ENCODE results near the gene KCNF1.

Gene KCNF1

DNA sequence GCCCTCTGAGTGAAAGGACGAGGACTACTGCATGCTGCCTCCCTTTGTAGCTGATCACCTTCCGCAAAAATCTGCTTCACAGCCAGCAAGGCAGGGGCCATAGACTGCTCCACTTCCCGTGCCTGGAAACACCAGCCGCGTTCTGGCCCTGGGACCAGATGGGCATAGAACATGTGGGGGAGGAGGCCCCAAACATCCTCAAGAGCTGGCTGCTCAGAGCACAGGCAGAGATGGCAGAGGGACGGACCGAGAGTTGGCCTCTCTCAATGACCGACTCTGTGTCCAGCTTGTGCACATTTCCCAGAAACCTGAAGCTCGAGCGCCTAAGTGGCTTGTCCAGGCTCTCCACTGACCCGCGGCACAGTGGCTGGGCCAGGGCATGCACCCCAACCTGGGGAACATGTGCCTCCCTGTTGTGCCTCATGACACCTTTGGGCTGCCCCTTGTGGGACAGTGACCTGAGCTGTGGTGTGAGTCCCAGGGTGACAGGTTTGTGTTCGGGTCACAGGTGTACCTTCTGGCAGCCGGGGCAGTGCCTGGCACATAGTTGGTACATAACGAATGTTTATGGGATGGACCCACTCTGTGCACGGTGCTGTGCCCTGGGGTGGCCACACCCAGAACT lies 9.1 kb downstream of the KCNF1 start:
- Histone ChIP-seq H3K36me3 (ENCODE audit: control insufficient read depth, insufficient read depth, low read length) (no peaks in the 10 kb centered on the region; the same call in 1 of the 2 replicates), H3K27ac (ENCODE audit: low read length) (no peak overlapping the region), H3K27me3 (ENCODE audit: control insufficient read depth, insufficient read depth, low read length) (no peaks in the 10 kb centered on the region), H3K9me3 (ENCODE audit: control insufficient read depth, insufficient read depth, low read length) (no peaks in the 10 kb centered on the region), H3K4me1 (ENCODE audit: control insufficient read depth, insufficient read depth, low read length) (peaks cover 14% of the 10 kb centered on the region), H3K4me3 (ENCODE audit: low read length) (no peak overlapping the region)
- no CpG with 5 or more reads among the region's 16 CpGs for WGBS (ENCODE audit: insufficient coverage, insufficient read length)
- no peak for DNase-seq (ENCODE audit: low read depth, low spot score)

DNA sequence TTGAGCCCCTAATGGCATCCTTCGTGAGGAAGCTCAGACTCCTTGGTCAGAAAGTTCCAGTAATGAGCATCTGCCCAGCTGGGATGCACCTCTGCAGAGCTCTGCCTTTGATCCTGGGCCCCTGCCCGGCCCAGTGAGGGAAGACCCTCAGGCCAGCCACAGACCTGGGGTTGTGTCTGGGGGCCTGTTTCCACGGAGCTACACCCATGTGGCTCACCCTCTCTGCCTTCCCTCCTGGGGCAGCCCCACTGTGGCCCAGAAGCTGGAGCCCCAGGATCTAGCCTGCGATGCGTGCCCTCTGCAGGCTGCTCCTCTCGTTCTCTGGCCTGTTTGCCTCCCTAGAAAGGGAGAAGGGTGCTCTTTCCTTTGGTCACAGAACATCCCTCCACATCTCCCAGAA lies 9.8 kb downstream of the KCNF1 start:
- no peak overlapping the region for H3K4me3 ChIP-seq (ENCODE audit: low read length)
- H3K27me3 ChIP-seq (ENCODE audit: control insufficient read depth, insufficient read depth, low read length) = no peaks in the 10 kb centered on the region
- H3K9me3 ChIP-seq (ENCODE audit: control insufficient read depth, insufficient read depth, low read length) = no peaks in the 10 kb centered on the region
- no peak for DNase-seq (ENCODE audit: low read depth, low spot score)
- H3K4me1 ChIP-seq (ENCODE audit: control insufficient read depth, insufficient read depth, low read length) = peaks cover 13% of the 10 kb centered on the region
- no peak overlapping the region for H3K27ac ChIP-seq (ENCODE audit: low read length)
- no CpG with 5 or more reads among the region's 6 CpGs for WGBS (ENCODE audit: insufficient coverage, insufficient read length)
- H3K36me3 ChIP-seq (ENCODE audit: control insufficient read depth, insufficient read depth, low read length) = no peaks in the 10 kb centered on the region; the same call in 1 of the 2 replicates

DNA sequence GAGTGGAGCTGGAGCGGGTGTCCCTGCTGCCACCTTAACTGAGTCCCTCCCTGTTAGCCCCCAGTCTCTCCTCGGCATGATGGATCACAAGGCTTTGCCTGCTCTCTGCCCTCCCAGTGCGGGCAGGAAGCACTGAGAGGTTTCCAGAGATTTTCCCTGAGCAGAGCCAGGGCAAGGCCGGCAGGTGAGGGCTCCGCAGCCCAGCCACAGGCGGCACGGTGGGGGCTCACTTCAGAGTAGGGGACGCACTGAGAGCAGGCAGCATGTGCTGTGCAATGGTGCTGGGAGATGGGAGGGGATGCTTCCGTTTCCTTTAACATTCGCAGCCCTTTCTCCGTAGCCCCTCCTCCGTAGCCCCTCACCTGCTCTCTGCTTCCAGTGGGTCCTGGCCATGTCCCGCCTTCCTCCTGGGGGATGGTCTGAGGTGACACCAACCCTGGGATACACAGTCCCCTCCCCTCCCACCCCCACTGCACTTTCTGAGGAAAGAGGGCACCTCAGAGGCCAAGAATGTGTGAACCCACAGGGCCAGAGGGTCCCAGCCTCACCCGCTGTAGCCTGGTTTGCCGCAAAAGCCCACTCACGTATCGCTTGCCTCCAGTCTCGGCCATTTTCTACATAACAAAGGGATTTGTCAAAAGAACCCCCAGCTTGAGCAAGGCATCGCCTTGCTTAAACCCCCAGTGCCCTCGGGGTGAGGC lies 10.7 kb downstream of the KCNF1 start:
- Histone ChIP-seq H3K9me3 (ENCODE audit: control insufficient read depth, insufficient read depth, low read length) (no peaks in the 10 kb centered on the region), H3K4me1 (ENCODE audit: control insufficient read depth, insufficient read depth, low read length) (peaks cover 13% of the 10 kb centered on the region), H3K27me3 (ENCODE audit: control insufficient read depth, insufficient read depth, low read length) (no peaks in the 10 kb centered on the region), H3K36me3 (ENCODE audit: control insufficient read depth, insufficient read depth, low read length) (no peaks in the 10 kb centered on the region; the same call in 1 of the 2 replicates), H3K27ac (ENCODE audit: low read length) (no peak overlapping the region), H3K4me3 (ENCODE audit: low read length) (no peak overlapping the region)
- no CpG with 5 or more reads among the region's 20 CpGs for WGBS (ENCODE audit: insufficient coverage, insufficient read length)
- no peak for DNase-seq (ENCODE audit: low read depth, low spot score)

DNA sequence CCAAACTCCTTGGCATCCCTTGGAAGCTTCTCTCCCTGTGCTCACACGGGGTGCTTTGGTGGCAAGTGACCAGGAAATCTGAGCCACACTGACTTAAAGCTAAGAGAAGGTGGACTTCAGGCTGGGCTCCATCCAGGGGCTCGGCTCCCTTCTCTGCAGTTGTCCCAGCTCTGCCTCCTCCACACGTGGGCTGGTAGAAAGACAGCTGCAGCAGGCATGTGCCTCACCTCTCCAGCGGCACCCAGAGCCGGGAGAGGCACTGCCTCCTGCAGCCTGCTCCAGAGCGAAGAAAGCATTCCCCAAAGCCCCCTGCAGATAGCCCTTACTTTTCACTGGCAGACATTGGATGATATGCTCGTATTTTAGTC lies 11.3 kb downstream of the KCNF1 start:
- Histone ChIP-seq H3K4me1 (ENCODE audit: control insufficient read depth, insufficient read depth, low read length) (peaks cover 13% of the 10 kb centered on the region), H3K4me3 (ENCODE audit: low read length) (no peak overlapping the region), H3K27ac (ENCODE audit: low read length) (no peak overlapping the region), H3K36me3 (ENCODE audit: control insufficient read depth, insufficient read depth, low read length) (no peaks in the 10 kb centered on the region; the same call in 1 of the 2 replicates), H3K27me3 (ENCODE audit: control insufficient read depth, insufficient read depth, low read length) (no peaks in the 10 kb centered on the region), H3K9me3 (ENCODE audit: control insufficient read depth, insufficient read depth, low read length) (no peaks in the 10 kb centered on the region)
- no CpG with 5 or more reads among the region's 7 CpGs for WGBS (ENCODE audit: insufficient coverage, insufficient read length)
- DNase-seq (ENCODE audit: low read depth, low spot score) = no peak

DNA sequence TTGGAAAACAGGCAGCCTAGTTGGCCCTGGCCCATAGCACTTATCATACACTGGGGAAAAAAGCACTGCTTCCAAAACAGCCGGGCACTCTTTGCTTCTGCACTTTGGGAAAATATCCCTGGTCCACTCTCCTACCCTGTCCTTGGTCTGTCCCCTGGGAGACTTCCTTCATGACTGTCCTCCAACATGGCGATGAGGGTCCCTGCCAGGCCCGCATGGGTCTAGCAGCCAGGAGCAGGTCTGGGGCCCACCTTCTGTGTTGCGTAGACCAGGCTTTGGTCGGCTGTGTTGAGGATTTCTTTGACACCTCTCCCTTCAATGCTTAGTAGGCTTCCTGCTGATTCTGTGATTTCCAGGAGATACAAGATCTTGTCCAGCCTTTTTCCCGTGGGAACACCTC lies 12.2 kb downstream of the KCNF1 start:
- WGBS (ENCODE audit: insufficient coverage, insufficient read length) = no CpG with 5 or more reads among the region's 6 CpGs
- Histone ChIP-seq H3K9me3 (ENCODE audit: control insufficient read depth, insufficient read depth, low read length) (no peaks in the 10 kb centered on the region), H3K4me3 (ENCODE audit: low read length) (no peak overlapping the region), H3K36me3 (ENCODE audit: control insufficient read depth, insufficient read depth, low read length) (no peaks in the 10 kb centered on the region; the same call in 1 of the 2 replicates), H3K27ac (ENCODE audit: low read length) (no peak overlapping the region), H3K4me1 (ENCODE audit: control insufficient read depth, insufficient read depth, low read length) (peaks cover 13% of the 10 kb centered on the region), H3K27me3 (ENCODE audit: control insufficient read depth, insufficient read depth, low read length) (no peaks in the 10 kb centered on the region)
- no peak for DNase-seq (ENCODE audit: low read depth, low spot score)

DNA sequence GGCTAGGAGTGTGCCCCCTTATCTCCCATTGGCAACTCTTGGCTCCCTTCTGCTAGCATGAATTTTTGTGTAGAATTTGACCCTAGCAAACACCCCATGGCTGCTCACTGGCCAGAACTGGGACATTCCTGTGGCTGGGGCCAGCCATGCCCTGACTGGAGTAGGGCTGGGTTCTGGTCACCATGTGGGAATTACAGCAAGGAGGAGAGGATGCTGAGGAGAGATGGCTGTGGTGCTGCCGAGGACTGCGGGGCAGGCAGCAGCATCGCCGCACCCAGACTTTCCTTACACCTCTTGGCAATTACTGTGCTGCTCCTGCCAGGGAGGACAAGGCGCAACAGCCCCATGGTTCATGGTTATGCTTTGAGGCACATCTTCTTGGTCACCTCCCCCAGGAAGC lies 12.7 kb downstream of the KCNF1 start:
- Histone ChIP-seq H3K4me3 (ENCODE audit: low read length) (no peak overlapping the region), H3K4me1 (ENCODE audit: control insufficient read depth, insufficient read depth, low read length) (peaks cover 13% of the 10 kb centered on the region), H3K27me3 (ENCODE audit: control insufficient read depth, insufficient read depth, low read length) (no peaks in the 10 kb centered on the region), H3K36me3 (ENCODE audit: control insufficient read depth, insufficient read depth, low read length) (no peaks in the 10 kb centered on the region; the same call in 1 of the 2 replicates), H3K9me3 (ENCODE audit: control insufficient read depth, insufficient read depth, low read length) (no peaks in the 10 kb centered on the region), H3K27ac (ENCODE audit: low read length) (no peak overlapping the region)
- WGBS (ENCODE audit: insufficient coverage, insufficient read length) = no CpG with 5 or more reads among the region's 5 CpGs
- DNase-seq (ENCODE audit: low read depth, low spot score) = no peak

DNA sequence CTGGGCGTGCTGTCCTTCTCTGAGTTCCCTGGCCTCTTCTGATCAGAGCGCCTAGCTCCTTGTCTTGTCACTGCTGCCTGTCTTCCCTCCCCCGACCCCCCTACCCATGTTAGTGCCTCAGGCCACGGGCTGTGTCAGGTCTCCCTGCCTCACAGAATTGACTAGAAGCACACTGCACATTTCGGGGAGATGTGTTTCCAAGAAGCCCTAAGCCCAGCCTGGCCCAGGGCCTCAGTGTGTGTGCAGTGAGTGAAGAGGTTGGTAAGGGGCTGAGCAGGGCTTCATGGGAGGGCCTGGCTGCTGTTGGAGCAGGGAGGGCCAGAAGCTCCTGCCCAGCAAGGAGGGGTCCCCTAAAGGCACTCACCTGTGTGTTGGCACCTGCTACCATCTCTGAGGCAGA lies 13.1 kb downstream of the KCNF1 start:
- Histone ChIP-seq H3K9me3 (ENCODE audit: control insufficient read depth, insufficient read depth, low read length) (no peaks in the 10 kb centered on the region), H3K27me3 (ENCODE audit: control insufficient read depth, insufficient read depth, low read length) (no peaks in the 10 kb centered on the region), H3K4me3 (ENCODE audit: low read length) (no peak overlapping the region), H3K4me1 (ENCODE audit: control insufficient read depth, insufficient read depth, low read length) (peaks cover 10% of the 10 kb centered on the region), H3K27ac (ENCODE audit: low read length) (no peak overlapping the region), H3K36me3 (ENCODE audit: control insufficient read depth, insufficient read depth, low read length) (no peaks in the 10 kb centered on the region)
- no CpG with 5 or more reads among the region's 5 CpGs for WGBS (ENCODE audit: insufficient coverage, insufficient read length)
- no peak for DNase-seq (ENCODE audit: low read depth, low spot score)

DNA sequence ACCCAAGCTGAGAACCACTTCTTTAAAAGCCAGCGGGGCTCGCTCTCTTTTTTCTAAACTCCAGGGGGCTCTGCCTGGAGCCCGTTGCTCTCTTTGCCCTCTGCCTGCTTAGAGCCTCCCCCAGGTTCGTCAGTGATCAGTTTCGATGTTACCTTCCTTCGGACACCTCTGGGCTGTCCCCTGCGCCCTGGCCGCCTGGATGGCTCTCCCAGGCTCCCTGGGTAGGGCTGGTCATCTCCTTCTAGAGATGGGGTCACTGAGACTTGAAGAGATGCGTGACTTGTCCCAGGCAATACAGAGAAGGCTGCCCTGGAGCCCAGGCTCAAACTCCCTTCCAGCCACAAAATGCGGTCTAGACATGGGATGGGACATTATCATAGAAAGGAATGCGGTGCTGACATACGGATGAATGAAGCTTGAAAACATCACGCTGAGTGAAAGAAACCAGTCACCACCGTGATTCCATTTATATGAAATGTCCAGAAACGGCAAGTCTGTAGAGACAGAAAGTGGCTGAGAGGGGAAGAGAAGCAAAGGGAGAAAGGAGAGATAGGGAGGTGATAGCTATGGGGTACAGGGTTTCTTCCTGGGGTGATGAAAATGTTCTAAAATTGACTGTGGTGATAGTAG lies 14.6 kb downstream of the KCNF1 start:
- Histone ChIP-seq H3K4me1 (ENCODE audit: control insufficient read depth, insufficient read depth, low read length) (peaks cover 5% of the 10 kb centered on the region), H3K27ac (ENCODE audit: low read length) (no peak overlapping the region), H3K4me3 (ENCODE audit: low read length) (no peak overlapping the region), H3K36me3 (ENCODE audit: control insufficient read depth, insufficient read depth, low read length) (no peaks in the 10 kb centered on the region), H3K9me3 (ENCODE audit: control insufficient read depth, insufficient read depth, low read length) (no peaks in the 10 kb centered on the region), H3K27me3 (ENCODE audit: control insufficient read depth, insufficient read depth, low read length) (no peaks in the 10 kb centered on the region)
- no peak for DNase-seq (ENCODE audit: low read depth, low spot score)
- no CpG with 5 or more reads among the region's 15 CpGs for WGBS (ENCODE audit: insufficient coverage, insufficient read length)

DNA sequence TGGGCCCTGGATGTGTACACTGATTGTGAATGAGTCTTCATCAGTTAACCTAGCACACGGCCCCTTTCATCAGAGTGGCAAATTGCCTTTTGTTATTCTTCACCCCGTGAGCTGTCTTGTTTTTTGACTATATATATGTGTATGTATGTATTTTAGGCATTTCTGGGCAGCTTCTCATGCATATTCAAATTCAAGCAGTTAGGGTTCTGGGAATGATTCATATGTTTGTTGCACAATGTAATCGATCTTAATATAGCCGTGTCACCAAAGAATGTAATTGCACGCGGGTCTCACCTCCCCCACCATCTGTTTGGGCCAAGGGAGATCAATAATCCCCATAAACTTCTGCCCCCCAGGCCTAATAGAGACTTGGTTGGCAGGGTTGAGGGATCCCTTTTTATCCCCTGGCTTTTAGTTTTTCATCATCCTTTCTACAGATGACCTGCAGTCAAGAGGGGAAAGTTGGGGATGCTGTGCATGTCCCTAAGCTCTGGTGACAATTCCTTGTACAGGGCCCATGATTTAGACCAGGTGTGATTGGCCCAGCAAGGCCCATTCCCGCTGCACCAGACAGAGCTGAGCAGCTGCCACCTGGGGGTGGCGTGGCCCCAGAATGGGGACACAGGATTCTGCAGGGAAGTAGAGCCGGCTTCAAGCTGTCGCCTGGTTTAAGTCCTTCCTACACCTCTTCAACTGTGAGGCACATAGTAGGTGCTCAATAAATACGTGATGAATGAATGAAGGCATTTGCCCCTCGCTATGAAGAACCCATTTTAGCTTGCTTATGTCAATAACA lies 19.2 kb downstream of the KCNF1 start:
- peaks cover under 1% of the 10 kb centered on the region; the same call in 1 of the 2 replicates for H3K4me1 ChIP-seq (ENCODE audit: control insufficient read depth, insufficient read depth, low read length)
- H3K27me3 ChIP-seq (ENCODE audit: control insufficient read depth, insufficient read depth, low read length) = no peaks in the 10 kb centered on the region
- WGBS (ENCODE audit: insufficient coverage, insufficient read length) = no CpG with 5 or more reads among the region's 12 CpGs
- H3K9me3 ChIP-seq (ENCODE audit: control insufficient read depth, insufficient read depth, low read length) = no peaks in the 10 kb centered on the region
- H3K4me3 ChIP-seq (ENCODE audit: low read length) = no peak overlapping the region
- H3K27ac ChIP-seq (ENCODE audit: low read length) = no peak overlapping the region
- DNase-seq (ENCODE audit: low read depth, low spot score) = no peak
- H3K36me3 ChIP-seq (ENCODE audit: control insufficient read depth, insufficient read depth, low read length) = no peaks in the 10 kb centered on the region

DNA sequence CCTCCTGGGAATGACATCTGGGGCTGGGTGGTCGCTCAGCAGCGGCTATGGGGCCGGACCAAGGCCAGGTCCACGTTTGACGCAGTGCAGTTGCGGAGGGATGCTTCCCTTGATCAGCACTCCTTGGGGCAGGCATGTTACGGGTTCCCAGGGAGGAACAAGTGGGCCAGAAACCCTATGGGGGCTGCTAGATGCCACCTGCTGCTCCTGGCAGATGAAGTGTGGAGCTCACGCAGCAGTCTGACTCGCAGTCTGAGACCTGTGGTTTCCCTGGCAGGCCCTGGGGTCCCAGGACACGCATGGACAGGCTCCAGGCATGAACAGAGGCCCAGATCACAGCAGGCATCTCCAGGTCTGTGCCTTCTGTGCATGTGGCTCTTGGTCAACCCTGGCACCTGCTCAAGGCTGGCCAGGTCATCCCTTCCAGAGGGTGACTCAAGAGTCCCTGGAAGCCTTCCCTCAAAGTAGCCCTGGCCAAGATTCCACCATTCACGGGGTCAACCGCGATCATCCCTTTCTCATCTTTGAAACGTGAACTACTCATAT lies 20.0 kb downstream of the KCNF1 start:
- H3K27ac ChIP-seq (ENCODE audit: low read length) = no peak overlapping the region
- no peak for DNase-seq (ENCODE audit: low read depth, low spot score)
- H3K27me3 ChIP-seq (ENCODE audit: control insufficient read depth, insufficient read depth, low read length) = no peaks in the 10 kb centered on the region
- H3K9me3 ChIP-seq (ENCODE audit: control insufficient read depth, insufficient read depth, low read length) = no peaks in the 10 kb centered on the region
- H3K4me3 ChIP-seq (ENCODE audit: low read length) = no peak overlapping the region
- no CpG with 5 or more reads among the region's 14 CpGs for WGBS (ENCODE audit: insufficient coverage, insufficient read length)
- no peaks in the 10 kb centered on the region for H3K36me3 ChIP-seq (ENCODE audit: control insufficient read depth, insufficient read depth, low read length)
- H3K4me1 ChIP-seq (ENCODE audit: control insufficient read depth, insufficient read depth, low read length) = peaks cover 3% of the 10 kb centered on the region; the same call in 1 of the 2 replicates
